Aorta (tissue), 5 donors: ENCODE results near the gene ADAMTS16. TPM values are rescaled to one million over a fixed set of nuclear protein-coding genes. Genes with fewer than 3 reads are reported as not detected.

ENCODE experiments used
- ATAC-seq: fragments of 200-7000 bp; cut with Tn5 transposase; one replicate; pipeline ENCODE4 v1.9.1; 2022; ENCODE audit warnings: moderate library complexity; ENCODE audit not compliant: low FRiP score
- DNase-seq, 2 donors: peaks; one replicate each; pipeline ENCODE4 v3.0.0-alpha.2; 2020
- H3K27ac ChIP-seq, 2 donors: one replicate each; pipeline ENCODE4 v1.5.1; 2013; ENCODE audit warnings: low read length in 2 of 2, mild to moderate bottlenecking in 2 of 2, moderate library complexity in 2 of 2, control low read depth in 1 of 2, inconsistent platforms in 1 of 2, low read depth in 1 of 2
- H3K27me3 ChIP-seq, 2 donors: one replicate each; pipeline ENCODE4 v1.6.1; 2013; ENCODE audit warnings: control low read depth in 1 of 2, low read length in 1 of 2, mild to moderate bottlenecking in 1 of 2, moderate library complexity in 1 of 2; ENCODE audit not compliant: insufficient read depth in 2 of 2, control insufficient read depth in 1 of 2
- H3K36me3 ChIP-seq, 2 donors: one replicate each; pipeline ENCODE4 v1.6.1; 2013; ENCODE audit warnings: control low read depth in 1 of 2, low read length in 1 of 2, mild to moderate bottlenecking in 1 of 2; ENCODE audit not compliant: insufficient read depth in 2 of 2, control insufficient read depth in 1 of 2
- H3K4me1 ChIP-seq, 2 donors: one replicate each; pipeline ENCODE4 v1.6.1; 2013; ENCODE audit warnings: low read length in 2 of 2, control low read depth in 1 of 2, mild to moderate bottlenecking in 1 of 2, moderate library complexity in 1 of 2; ENCODE audit not compliant: insufficient read depth in 2 of 2, control insufficient read depth in 1 of 2
- H3K4me3 ChIP-seq, 2 donors: one replicate each; pipeline ENCODE4 v1.5.1; 2013; ENCODE audit warnings: low read length in 2 of 2, control low read depth in 1 of 2, mild to moderate bottlenecking in 1 of 2
- H3K9me3 ChIP-seq: one replicate; pipeline ENCODE4 v1.6.1; 2013; ENCODE audit warnings: mild to moderate bottlenecking, low read length; ENCODE audit not compliant: control insufficient read depth
- WGBS, 2 donors: extraction: QIAGEN DNeasy Blood & Tissue Kit; methylation state at CpG; one replicate each; pipeline ENCODE4 v1.1.7; 2013; 5-methylcytosine and 5-hydroxymethylcytosine counted together
- intact Hi-C, 2 donors: fragments of 100-400 bp; cut with DNase I; formaldehyde crosslinking; loops; one replicate each; pipeline versions ENCODE4 v1.14.2 to v1.15.0; 2022
- polyA plus RNA-seq, 2 donors: library from polyadenylated mRNA; stranded (reverse); fragments of 200-250 nt; gene quantifications; one replicate each; pipeline ENCODE4 v1.2.3, GENCODE V29; 2013
- total RNA-seq, 2 donors: library from RNA; stranded (reverse); fragmentation: NEBNext Ultra II Directional; extraction: Animal tissue kit (Norgen Biotek cat#: 25700); gene quantifications; one replicate each; pipeline ENCODE4 v1.2.1, GENCODE V29; 2021
- donor health status: healthy with polysubstance abuse.
- donor health status: Bipolar disorder and iron deficiency.
- donor health status: DM: no; HTN: no; CAD: no.
- donor health status: DM: no; HTN: no; CAD: no.
- donor health status: DM: yes; HTN: yes; CAD: no.

ADAMTS16 gene
- total and polyA plus RNA-seq, 4 donors: 0.10 to 0.81 TPM; not detected in 2

GRCh38 chr5:5323551-5323950 is 183.4 kb downstream of the ADAMTS16 start:
- no peaks in the 10 kb centered on the region for H3K4me1 ChIP-seq
- no peaks in the 10 kb centered on the region for H3K9me3 ChIP-seq
- H3K27me3 ChIP-seq: no peaks in the 10 kb centered on the region
- no peak overlapping the region for H3K27ac ChIP-seq
- H3K4me3 ChIP-seq: no peak overlapping the region
- DNase-seq (no peak), ATAC-seq (no peak)
- H3K36me3 ChIP-seq: no peaks in the 10 kb centered on the region
- WGBS, 2 donors: 99 to 100% methylated on average over 2 of the region's 2 CpGs
- intact Hi-C loops: no loop called here

GRCh38 chr5:5326115-5326758 is 186.1 kb downstream of the ADAMTS16 start:
- 17 to 23% methylated on average over 9 of the region's 9 CpGs for WGBS, 2 donors
- DNase-seq: no peak
- intact Hi-C loops: no loop called here
- Histone ChIP-seq H3K4me3 (no peak overlapping the region), H3K27me3 (no peaks in the 10 kb centered on the region), H3K36me3 (no peaks in the 10 kb centered on the region), H3K27ac (no peak overlapping the region), H3K9me3 (no peaks in the 10 kb centered on the region), H3K4me1 (no peaks in the 10 kb centered on the region)
- ATAC-seq: no peak

- H3K4me1 ChIP-seq: no peaks in the 10 kb centered on the region
- no peak overlapping the region for H3K4me3 ChIP-seq
- ATAC-seq: no peak
- no peaks in the 10 kb centered on the region for H3K27me3 ChIP-seq
- DNase-seq: no peak
- H3K9me3 ChIP-seq: no peaks in the 10 kb centered on the region
- H3K36me3 ChIP-seq: no peaks in the 10 kb centered on the region
- intact Hi-C loops: no loop called here
- H3K27ac ChIP-seq: no peak overlapping the region
- 95% methylated on average over 8 of the region's 8 CpGs for WGBS, 2 donors
Measured at GRCh38 chr5:5327126-5327525, 187.0 kb downstream of the ADAMTS16 start.

GRCh38 chr5:5330728-5331452 is 190.8 kb downstream of the ADAMTS16 start:
- Histone ChIP-seq H3K4me3 (no peak overlapping the region), H3K9me3 (no peaks in the 10 kb centered on the region), H3K27me3 (no peaks in the 10 kb centered on the region), H3K27ac (no peak overlapping the region), H3K36me3 (no peaks in the 10 kb centered on the region), H3K4me1 (no peaks in the 10 kb centered on the region)
- DNase-seq (no peak), ATAC-seq (no peak)
- intact Hi-C loops: no loop called here
- WGBS, 2 donors: 88% methylated on average over 4 of the region's 4 CpGs

- H3K4me1 ChIP-seq: no peaks in the 10 kb centered on the region
- no peak for DNase-seq
- no peaks in the 10 kb centered on the region for H3K27me3 ChIP-seq
- no peak for ATAC-seq
- intact Hi-C loops: no loop called here
- no peak overlapping the region for H3K4me3 ChIP-seq
- H3K36me3 ChIP-seq: no peaks in the 10 kb centered on the region
- WGBS, 2 donors: 77 to 82% methylated on average over 6 of the region's 6 CpGs
- H3K27ac ChIP-seq: no peak overlapping the region
- H3K9me3 ChIP-seq: no peaks in the 10 kb centered on the region
Measured at GRCh38 chr5:5331848-5332247, 191.7 kb downstream of the ADAMTS16 start.

- WGBS, 2 donors: 82 to 85% methylated on average over 4 of the region's 4 CpGs
Measured at GRCh38 chr5:5332287-5332686, 192.2 kb downstream of the ADAMTS16 start.

GRCh38 chr5:5335107-5335506 is 195.0 kb downstream of the ADAMTS16 start:
- H3K4me3 ChIP-seq: no peak overlapping the region
- H3K9me3 ChIP-seq: no peaks in the 10 kb centered on the region
- ATAC-seq (no peak), DNase-seq (no peak)
- intact Hi-C loops: no loop called here
- no peak overlapping the region for H3K27ac ChIP-seq
- no peaks in the 10 kb centered on the region for H3K27me3 ChIP-seq
- H3K36me3 ChIP-seq: no peaks in the 10 kb centered on the region
- H3K4me1 ChIP-seq: no peaks in the 10 kb centered on the region

More at GRCh38 chr5:5332287-5332686, 192.2 kb downstream of the ADAMTS16 start:
- H3K36me3 ChIP-seq: no peaks in the 10 kb centered on the region
- no peak for DNase-seq
- no peaks in the 10 kb centered on the region for H3K27me3 ChIP-seq
- H3K9me3 ChIP-seq: no peaks in the 10 kb centered on the region
- no peak overlapping the region for H3K4me3 ChIP-seq
- H3K4me1 ChIP-seq: no peaks in the 10 kb centered on the region
- intact Hi-C loops: no loop called here
- H3K27ac ChIP-seq: no peak overlapping the region
- no peak for ATAC-seq

GRCh38 chr5:5335700-5336264 is 195.7 kb downstream of the ADAMTS16 start:
- H3K4me1 ChIP-seq: no peaks in the 10 kb centered on the region
- no peak overlapping the region for H3K4me3 ChIP-seq
- no peaks in the 10 kb centered on the region for H3K36me3 ChIP-seq
- H3K27me3 ChIP-seq: no peaks in the 10 kb centered on the region
- WGBS, 2 donors: 5 to 7% methylated on average over 4 of the region's 4 CpGs
- DNase-seq: no peak
- no peaks in the 10 kb centered on the region for H3K9me3 ChIP-seq
- no peak overlapping the region for H3K27ac ChIP-seq
- intact Hi-C loops: no loop called here
- ATAC-seq: no peak

- intact Hi-C loops: no loop called here
- Histone ChIP-seq H3K4me3 (no peak overlapping the region), H3K36me3 (no peaks in the 10 kb centered on the region), H3K9me3 (no peaks in the 10 kb centered on the region), H3K27me3 (no peaks in the 10 kb centered on the region), H3K27ac (no peak overlapping the region), H3K4me1 (no peaks in the 10 kb centered on the region)
- no peak for DNase-seq
- ATAC-seq: no peak
- 94 to 97% methylated on average over 4 of the region's 4 CpGs for WGBS, 2 donors
Measured at GRCh38 chr5:5339257-5339656, 199.1 kb downstream of the ADAMTS16 start.
